Endothelial cell (in vitro differentiated cells): ENCODE measurements around the gene TECTA. TPM values are rescaled to one million over a fixed set of nuclear protein-coding genes. Genes with fewer than 3 reads are reported as not detected.

Source experiments
- DNase-seq: peaks from one replicate; pipeline ENCODE4 v3.0.0; 2021; ENCODE audit warnings: low spot score
- H3K27ac Mint-ChIP-seq: one replicate; pipeline ENCODE4 v1.8.0; 2021; ENCODE audit warnings: mixed read lengths, inconsistent platforms; ENCODE audit not compliant: unreplicated experiment
- H3K27me3 Mint-ChIP-seq: one replicate; pipeline ENCODE4 v1.8.0; 2021; ENCODE audit warnings: mild to moderate bottlenecking, moderate library complexity, mixed read lengths, inconsistent platforms; ENCODE audit not compliant: unreplicated experiment
- H3K36me3 Mint-ChIP-seq: one replicate; pipeline ENCODE4 v1.8.0; 2021; ENCODE audit warnings: mild to moderate bottlenecking, low read depth, mixed read lengths, inconsistent platforms; ENCODE audit not compliant: unreplicated experiment
- H3K4me1 Mint-ChIP-seq: one replicate; pipeline ENCODE4 v1.8.0; 2021; ENCODE audit warnings: mild to moderate bottlenecking, mixed read lengths, inconsistent platforms; ENCODE audit not compliant: unreplicated experiment
- H3K4me3 Mint-ChIP-seq: one replicate; pipeline ENCODE4 v1.8.0; 2021; ENCODE audit warnings: mild to moderate bottlenecking, mixed read lengths, inconsistent platforms; ENCODE audit not compliant: unreplicated experiment
- H3K9me3 Mint-ChIP-seq: one replicate; pipeline ENCODE4 v1.8.0; 2021; ENCODE audit warnings: mixed read lengths, inconsistent platforms; ENCODE audit not compliant: unreplicated experiment
- total RNA-seq: library from RNA; stranded (reverse); fragmentation: NEBNext Ultra II Directional; extraction: Animal tissue kit (Norgen Biotek cat#: 25700); gene quantifications from one replicate; pipeline ENCODE4 v1.2.1, GENCODE V29; 2021; ENCODE audit not compliant: unreplicated experiment
- TF ChIP-seq, protein P1 (sequence below): fragments of 200-600 bp; sonication (generic); IDR thresholded peaks from one replicate; pipeline ENCODE4 v1.5.0; 2021; ENCODE audit warnings: antibody characterized with exemption; ENCODE audit not compliant: unreplicated experiment

TECTA gene
- total RNA-seq, 1 donor from 2014 or later, result 2.2 TPM

DNA sequence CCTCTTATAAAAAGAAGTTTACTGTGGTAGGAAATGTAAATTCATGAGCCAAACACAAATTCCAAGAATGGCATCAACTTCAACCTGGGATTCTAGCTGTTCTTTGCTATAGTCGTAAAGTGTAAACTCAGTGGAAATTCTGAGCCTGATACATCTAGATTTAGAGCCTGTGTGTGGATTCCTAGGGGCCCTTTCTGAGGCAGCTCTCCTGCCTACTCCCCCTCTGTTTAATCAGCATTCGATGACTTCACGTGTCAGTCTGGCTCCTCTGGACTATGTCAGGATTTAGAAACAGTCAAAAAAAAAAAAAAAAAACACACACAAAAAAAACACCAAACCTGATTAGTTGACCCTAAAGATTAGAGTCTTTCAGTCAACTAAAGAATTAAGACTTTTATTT lies 98.5 kb downstream of the TECTA start:
- Mint-ChIP-seq H3K9me3 (no peaks in the 10 kb centered on the region), H3K4me3 (no peak overlapping the region), H3K27ac (no peak overlapping the region), H3K36me3 (no peaks in the 10 kb centered on the region), H3K4me1 (peaks cover 2% of the 10 kb centered on the region), H3K27me3 (no peaks in the 10 kb centered on the region)
- no peak for DNase-seq
- TF ChIP-seq, protein P1, sequence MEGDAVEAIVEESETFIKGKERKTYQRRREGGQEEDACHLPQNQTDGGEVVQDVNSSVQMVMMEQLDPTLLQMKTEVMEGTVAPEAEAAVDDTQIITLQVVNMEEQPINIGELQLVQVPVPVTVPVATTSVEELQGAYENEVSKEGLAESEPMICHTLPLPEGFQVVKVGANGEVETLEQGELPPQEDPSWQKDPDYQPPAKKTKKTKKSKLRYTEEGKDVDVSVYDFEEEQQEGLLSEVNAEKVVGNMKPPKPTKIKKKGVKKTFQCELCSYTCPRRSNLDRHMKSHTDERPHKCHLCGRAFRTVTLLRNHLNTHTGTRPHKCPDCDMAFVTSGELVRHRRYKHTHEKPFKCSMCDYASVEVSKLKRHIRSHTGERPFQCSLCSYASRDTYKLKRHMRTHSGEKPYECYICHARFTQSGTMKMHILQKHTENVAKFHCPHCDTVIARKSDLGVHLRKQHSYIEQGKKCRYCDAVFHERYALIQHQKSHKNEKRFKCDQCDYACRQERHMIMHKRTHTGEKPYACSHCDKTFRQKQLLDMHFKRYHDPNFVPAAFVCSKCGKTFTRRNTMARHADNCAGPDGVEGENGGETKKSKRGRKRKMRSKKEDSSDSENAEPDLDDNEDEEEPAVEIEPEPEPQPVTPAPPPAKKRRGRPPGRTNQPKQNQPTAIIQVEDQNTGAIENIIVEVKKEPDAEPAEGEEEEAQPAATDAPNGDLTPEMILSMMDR, result no peak

DNA sequence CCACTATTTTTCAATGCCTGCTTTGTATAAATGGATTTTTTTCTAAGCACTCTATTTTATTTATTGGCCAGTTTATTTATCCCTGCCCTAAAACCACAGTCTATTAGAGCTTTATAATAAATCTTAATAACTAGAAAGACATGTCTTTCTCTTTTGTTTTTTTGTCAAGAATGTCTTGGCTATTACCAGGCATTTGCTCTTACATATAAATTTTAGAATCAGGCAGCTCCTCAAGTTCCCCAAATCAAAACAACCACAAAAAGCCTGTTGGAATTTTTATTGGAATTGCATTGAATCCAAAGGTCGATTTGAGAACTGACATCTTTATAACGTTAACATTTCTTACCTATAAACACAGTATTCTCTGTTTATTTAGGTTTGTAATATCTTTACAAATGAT lies 105.8 kb downstream of the TECTA start:
- no peak for DNase-seq
- no peak overlapping the region for H3K4me3 Mint-ChIP-seq
- no peak overlapping the region for H3K27ac Mint-ChIP-seq
- no peaks in the 10 kb centered on the region for H3K27me3 Mint-ChIP-seq
- no peaks in the 10 kb centered on the region for H3K9me3 Mint-ChIP-seq
- TF ChIP-seq, protein P1, result no peak
- no peaks in the 10 kb centered on the region for H3K36me3 Mint-ChIP-seq
- H3K4me1 Mint-ChIP-seq, result no peaks in the 10 kb centered on the region

DNA sequence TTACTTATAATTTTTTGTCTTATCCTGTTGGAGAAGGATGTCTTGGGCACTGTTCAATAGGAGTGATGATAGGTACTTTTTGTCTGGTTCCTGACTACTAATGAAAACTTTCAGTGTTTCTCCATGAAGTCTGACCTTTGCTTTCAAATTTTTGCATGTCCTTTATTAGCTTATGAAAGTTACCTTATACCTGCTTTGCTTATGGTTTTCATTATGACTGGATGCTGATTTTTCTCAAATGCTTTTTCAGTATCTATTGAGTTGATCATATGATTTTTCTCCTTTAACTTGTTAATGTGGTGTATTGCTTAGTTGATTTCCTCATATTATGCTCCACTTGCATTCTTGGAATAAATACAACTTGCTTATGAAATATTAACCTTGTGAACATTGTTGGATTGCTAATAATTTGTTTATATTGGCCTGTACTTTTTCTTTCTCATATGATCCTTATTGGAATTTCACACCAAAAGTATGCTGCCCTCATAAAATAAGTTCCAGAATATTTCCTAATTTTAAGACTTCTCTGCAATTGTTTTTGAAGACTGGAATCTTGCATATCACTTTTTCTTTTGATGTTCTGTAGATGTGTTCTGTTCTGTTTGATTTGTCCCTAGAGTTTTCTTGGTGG lies 106.6 kb downstream of the TECTA start:
- no peak overlapping the region for H3K27ac Mint-ChIP-seq
- DNase-seq, result no peak
- H3K27me3 Mint-ChIP-seq, result no peaks in the 10 kb centered on the region
- H3K9me3 Mint-ChIP-seq, result no peaks in the 10 kb centered on the region
- no peaks in the 10 kb centered on the region for H3K4me1 Mint-ChIP-seq
- H3K4me3 Mint-ChIP-seq, result no peak overlapping the region
- TF ChIP-seq, protein P1, result no peak
- no peaks in the 10 kb centered on the region for H3K36me3 Mint-ChIP-seq

DNA sequence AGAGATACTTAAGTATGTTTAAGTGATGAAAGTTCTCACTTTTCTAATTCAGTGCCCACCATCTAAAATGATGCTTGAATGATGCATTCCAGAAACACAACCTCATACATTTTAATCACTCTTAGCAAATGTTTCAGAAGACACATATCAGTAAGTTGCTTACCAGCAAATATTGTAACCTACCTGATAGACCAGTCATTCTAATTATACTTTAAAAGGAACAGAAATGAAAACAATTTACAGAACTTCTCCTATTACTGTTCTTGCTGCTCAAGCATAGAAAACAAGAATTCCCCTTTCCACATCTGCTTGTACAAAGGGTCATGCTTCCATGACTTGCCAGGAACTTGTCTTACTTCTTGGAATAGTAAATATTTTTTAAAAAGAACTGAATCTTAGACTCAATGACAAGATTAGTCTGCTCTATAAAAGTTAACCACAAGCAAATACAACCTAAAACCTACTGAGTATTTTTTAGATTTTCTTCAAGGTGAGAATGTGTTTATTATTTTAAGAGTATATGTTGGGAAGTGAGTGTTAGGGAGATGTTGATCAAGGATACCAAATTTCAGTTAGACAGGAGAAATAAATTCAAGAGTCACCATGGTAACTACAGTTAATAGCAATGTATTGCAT lies 109.5 kb downstream of the TECTA start:
- Mint-ChIP-seq H3K9me3 (no peaks in the 10 kb centered on the region), H3K4me1 (no peaks in the 10 kb centered on the region), H3K27me3 (no peaks in the 10 kb centered on the region), H3K4me3 (no peak overlapping the region), H3K36me3 (no peaks in the 10 kb centered on the region), H3K27ac (no peak overlapping the region)
- TF ChIP-seq, protein P1, result no peak
- no peak for DNase-seq

DNA sequence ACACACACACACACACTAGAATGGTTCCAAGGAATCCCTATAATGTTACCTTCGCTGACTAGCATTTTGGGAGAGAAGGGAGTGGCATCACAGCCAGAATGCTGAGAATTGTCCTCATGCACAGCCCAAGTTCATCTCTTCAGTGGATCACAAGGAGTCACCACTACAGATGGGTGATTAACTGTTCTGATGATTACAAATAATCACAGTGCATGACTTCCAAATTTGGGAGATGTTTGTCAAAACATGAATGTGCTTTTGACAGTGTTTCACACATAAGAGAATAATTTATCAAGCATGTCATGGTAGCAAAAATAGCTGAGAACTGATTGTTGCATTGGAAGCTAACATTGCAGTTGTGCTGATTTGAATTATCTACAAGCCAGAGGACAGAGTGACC lies 110.6 kb downstream of the TECTA start:
- H3K4me3 Mint-ChIP-seq, result no peak overlapping the region
- H3K27ac Mint-ChIP-seq, result no peak overlapping the region
- TF ChIP-seq, protein P1, result no peak
- no peak for DNase-seq
- no peaks in the 10 kb centered on the region for H3K36me3 Mint-ChIP-seq
- H3K9me3 Mint-ChIP-seq, result no peaks in the 10 kb centered on the region
- no peaks in the 10 kb centered on the region for H3K27me3 Mint-ChIP-seq
- H3K4me1 Mint-ChIP-seq, result no peaks in the 10 kb centered on the region
